ENCODE measurements around the gene TTC28.

DNA sequence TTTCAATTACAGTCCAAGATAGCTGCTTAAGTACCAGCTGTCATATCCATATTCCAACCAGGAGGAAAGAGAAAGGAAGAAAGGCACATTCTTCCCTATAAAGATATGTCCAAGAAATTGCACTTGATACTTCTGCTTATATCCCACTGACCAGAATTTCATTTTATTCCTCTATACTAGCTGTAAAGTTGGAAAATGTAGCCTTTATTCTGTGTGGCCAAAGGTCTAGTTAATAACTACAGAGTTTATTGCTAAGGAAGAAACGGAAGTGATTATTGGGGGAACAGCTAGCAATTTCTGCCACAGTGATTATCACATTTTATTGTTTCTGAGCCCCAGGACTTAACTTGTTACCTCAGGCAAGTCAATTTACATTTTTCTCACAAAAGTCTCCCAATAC is 213.8 kb downstream of the TTC28 start:
- TF ChIP-seq, protein P1, sequence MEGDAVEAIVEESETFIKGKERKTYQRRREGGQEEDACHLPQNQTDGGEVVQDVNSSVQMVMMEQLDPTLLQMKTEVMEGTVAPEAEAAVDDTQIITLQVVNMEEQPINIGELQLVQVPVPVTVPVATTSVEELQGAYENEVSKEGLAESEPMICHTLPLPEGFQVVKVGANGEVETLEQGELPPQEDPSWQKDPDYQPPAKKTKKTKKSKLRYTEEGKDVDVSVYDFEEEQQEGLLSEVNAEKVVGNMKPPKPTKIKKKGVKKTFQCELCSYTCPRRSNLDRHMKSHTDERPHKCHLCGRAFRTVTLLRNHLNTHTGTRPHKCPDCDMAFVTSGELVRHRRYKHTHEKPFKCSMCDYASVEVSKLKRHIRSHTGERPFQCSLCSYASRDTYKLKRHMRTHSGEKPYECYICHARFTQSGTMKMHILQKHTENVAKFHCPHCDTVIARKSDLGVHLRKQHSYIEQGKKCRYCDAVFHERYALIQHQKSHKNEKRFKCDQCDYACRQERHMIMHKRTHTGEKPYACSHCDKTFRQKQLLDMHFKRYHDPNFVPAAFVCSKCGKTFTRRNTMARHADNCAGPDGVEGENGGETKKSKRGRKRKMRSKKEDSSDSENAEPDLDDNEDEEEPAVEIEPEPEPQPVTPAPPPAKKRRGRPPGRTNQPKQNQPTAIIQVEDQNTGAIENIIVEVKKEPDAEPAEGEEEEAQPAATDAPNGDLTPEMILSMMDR (IDR thresholded peaks at IDR 0.05) = no peak
- no peak for TF ChIP-seq POLR2A (IDR thresholded peaks at IDR 0.05)

Data from heart left ventricle (tissue), 13 donors.